ENCODE data around the gene C19orf47.
"Not testable (repeated sequence)": the region's sequence is repeated elsewhere in the genome, so short reads cannot be mapped to it uniquely, and the experiment has no call there.

Gene C19orf47

DNA sequence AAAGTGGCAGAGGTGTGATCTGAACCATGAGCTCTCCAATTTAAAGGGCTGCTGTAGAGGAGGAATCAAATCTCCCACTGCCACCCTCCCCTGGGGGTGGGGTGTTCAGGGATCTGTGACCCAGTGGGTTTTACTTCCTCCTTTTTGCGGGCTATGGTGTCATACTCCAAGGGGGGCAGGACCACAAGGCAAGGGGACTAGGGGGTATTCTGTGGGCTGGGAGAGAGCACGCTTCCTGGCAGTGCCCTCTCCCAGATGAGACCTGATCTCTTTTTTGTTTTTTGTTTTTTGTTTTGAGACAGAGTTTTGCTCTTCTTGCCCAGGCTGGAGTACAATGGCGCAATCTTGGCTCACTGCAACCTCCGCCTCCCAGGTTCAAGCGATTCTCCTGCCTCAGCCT, 10.6 kb upstream of the C19orf47 start:
- in situ Hi-C loops (cut with HindIII; ENCODE audit: low pct_ligation_motif_present, low pct_unique_long_range_greater_than_20kb, low sequenced_read_pairs) = no loop called here
- DNase-seq = no peak

GRCh38 chr19:40357640-40358039, 9.4 kb upstream of the C19orf47 start:
- no peak for DNase-seq
- in situ Hi-C loops (cut with HindIII; ENCODE audit: low pct_ligation_motif_present, low pct_unique_long_range_greater_than_20kb, low sequenced_read_pairs) = no loop called here

GRCh38 chr19:40356681-40357595, 8.7 kb upstream of the C19orf47 start:
- in situ Hi-C loops (cut with HindIII; ENCODE audit: low pct_ligation_motif_present, low pct_unique_long_range_greater_than_20kb, low sequenced_read_pairs) = no loop called here
- DNase-seq = no peak

DNA sequence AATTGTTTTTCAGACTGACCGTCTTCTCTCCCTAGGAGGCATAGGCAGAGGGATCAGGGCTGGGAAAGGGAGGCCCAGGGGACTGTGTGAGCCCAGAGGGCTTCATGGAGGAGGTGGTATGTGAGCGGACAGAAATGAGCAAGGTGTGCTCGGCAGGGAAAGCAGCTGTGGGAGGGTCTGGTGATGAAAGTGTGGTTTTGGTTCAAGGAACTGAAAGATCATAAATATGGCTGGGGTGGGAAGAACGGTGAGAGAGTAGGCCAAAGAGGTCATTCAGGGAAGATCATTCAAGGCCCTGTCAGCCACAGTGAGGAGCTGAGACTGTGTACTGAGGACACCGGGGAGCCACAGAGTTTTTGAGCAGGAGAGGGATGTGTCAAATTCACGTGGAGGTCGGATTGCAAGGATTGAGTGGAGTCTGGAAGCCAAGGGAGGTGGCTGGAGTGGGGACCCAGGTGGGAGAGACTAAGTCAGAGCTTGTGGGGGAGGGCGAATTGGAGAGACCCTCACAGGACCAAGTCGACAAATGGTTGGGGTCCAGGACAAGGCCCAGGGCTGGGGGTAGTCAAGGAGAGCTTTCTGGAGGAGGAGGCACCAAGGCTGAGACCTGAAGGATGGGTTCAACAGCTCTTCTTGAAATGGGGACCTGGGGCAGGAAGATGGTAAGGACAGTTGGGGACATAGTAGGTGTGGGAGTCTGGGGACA, 7.9 kb upstream of the C19orf47 start:
- in situ Hi-C loops (cut with HindIII; ENCODE audit: low pct_ligation_motif_present, low pct_unique_long_range_greater_than_20kb, low sequenced_read_pairs) = no loop called here
- DNase-seq = no peak

GRCh38 chr19:40348961-40349507, 837 bp upstream of the C19orf47 start:
- peak; percentile 11 for DNase-seq
- in situ Hi-C loops (cut with HindIII; ENCODE audit: low pct_ligation_motif_present, low pct_unique_long_range_greater_than_20kb, low sequenced_read_pairs) = no loop called here

DNA sequence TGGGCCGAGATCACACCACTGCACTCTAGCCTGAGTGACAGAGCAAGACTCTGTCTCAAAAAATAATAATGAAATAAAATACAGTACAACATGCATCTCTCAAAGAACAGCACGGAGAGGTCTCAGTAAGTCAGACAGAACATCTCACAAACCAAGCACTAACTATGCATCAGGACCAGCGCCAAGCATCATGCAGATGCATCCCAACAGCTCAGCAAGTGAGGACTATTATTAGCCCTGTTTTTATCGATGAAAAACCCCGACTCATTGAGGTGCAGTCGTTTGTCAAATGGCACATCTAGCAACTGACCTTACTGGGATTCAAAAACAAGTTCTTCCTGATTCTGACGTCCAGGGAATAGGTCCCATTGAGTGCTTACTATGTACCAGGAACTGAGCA, 3.8 kb downstream of the C19orf47 start:
- no peak for DNase-seq
- in situ Hi-C loops (cut with HindIII; ENCODE audit: low pct_ligation_motif_present, low pct_unique_long_range_greater_than_20kb, low sequenced_read_pairs) = no loop called here

- in situ Hi-C loops (cut with HindIII; ENCODE audit: low pct_ligation_motif_present, low pct_unique_long_range_greater_than_20kb, low sequenced_read_pairs) = no loop called here
- no peak for DNase-seq
Observed at GRCh38 chr19:40342644-40343311, 5.4 kb downstream of the C19orf47 start.

- in situ Hi-C loops (cut with HindIII; ENCODE audit: low pct_ligation_motif_present, low pct_unique_long_range_greater_than_20kb, low sequenced_read_pairs) = no loop called here
Observed at GRCh38 chr19:40341601-40342482, 6.4 kb downstream of the C19orf47 start.

GRCh38 chr19:40339018-40339728, 9.0 kb downstream of the C19orf47 start:
- no peak for DNase-seq
- in situ Hi-C loops (cut with HindIII; ENCODE audit: low pct_ligation_motif_present, low pct_unique_long_range_greater_than_20kb, low sequenced_read_pairs) = no loop called here

More at GRCh38 chr19:40341601-40342482, 6.4 kb downstream of the C19orf47 start:
- no peak for DNase-seq

- DNase-seq = no peak
- in situ Hi-C loops (cut with HindIII; ENCODE audit: low pct_ligation_motif_present, low pct_unique_long_range_greater_than_20kb, low sequenced_read_pairs) = no loop called here
Observed at GRCh38 chr19:40337594-40337993, 10.6 kb downstream of the C19orf47 start.

DNA sequence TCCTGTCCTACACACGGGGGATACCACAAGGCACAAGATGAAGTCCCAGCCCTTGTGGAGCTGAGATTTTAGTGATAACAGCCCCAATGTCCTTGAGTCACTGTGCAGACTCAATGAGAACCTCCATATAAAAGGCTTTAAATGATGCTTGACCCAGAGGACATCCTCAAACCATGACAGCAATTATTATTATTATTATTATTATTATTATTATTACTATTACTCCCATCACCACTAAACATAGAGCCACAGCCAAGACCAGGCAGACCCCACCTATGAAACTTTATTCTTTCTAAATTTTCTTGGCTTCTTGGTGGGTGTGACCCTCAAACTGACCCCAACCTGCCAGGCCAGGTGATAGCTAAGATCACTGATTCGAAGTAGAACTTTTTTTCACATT, 11.1 kb downstream of the C19orf47 start:
- in situ Hi-C loops (cut with HindIII; ENCODE audit: low pct_ligation_motif_present, low pct_unique_long_range_greater_than_20kb, low sequenced_read_pairs) = no loop called here
- DNase-seq = no peak

GRCh38 chr19:40336601-40336900, 11.6 kb downstream of the C19orf47 start:
- in situ Hi-C loops (cut with HindIII; ENCODE audit: low pct_ligation_motif_present, low pct_unique_long_range_greater_than_20kb, low sequenced_read_pairs) = no loop called here

GRCh38 chr19:40335855-40336600, 12.2 kb downstream of the C19orf47 start:
- no peak for DNase-seq
- in situ Hi-C loops (cut with HindIII; ENCODE audit: low pct_ligation_motif_present, low pct_unique_long_range_greater_than_20kb, low sequenced_read_pairs) = no loop called here

More at GRCh38 chr19:40336601-40336900, 11.6 kb downstream of the C19orf47 start:
- no peak for DNase-seq

GRCh38 chr19:40335101-40335500, 13.1 kb downstream of the C19orf47 start:
- in situ Hi-C loops (cut with HindIII; ENCODE audit: low pct_ligation_motif_present, low pct_unique_long_range_greater_than_20kb, low sequenced_read_pairs) = no loop called here
- DNase-seq = no peak

DNA sequence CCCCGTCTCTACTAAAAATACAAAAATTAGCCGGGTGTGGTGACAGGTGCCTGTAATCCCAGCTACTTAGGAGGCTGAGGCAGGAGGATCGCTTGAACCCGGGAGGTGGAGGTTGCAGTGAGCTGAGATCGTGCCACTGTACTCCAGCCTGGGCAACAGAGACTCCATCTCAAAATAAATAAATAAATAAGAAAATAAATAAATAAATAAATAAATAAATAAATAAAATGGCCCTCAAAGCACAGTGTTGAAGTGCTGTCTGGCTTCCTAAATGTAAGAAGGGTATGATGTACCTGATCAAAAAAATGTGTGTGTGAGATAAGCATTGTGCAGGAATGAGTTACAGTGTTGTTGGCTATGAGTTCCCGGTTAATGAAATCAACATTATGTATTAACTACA, 15.1 kb downstream of the C19orf47 start:
- DNase-seq; in situ Hi-C loops (cut with HindIII; ENCODE audit: low pct_ligation_motif_present, low pct_unique_long_range_greater_than_20kb, low sequenced_read_pairs): not testable (repeated sequence)

- in situ Hi-C loops (cut with HindIII; ENCODE audit: low pct_ligation_motif_present, low pct_unique_long_range_greater_than_20kb, low sequenced_read_pairs) = no loop called here
- DNase-seq = no peak
Observed at GRCh38 chr19:40332669-40333068, 15.5 kb downstream of the C19orf47 start.

DNA sequence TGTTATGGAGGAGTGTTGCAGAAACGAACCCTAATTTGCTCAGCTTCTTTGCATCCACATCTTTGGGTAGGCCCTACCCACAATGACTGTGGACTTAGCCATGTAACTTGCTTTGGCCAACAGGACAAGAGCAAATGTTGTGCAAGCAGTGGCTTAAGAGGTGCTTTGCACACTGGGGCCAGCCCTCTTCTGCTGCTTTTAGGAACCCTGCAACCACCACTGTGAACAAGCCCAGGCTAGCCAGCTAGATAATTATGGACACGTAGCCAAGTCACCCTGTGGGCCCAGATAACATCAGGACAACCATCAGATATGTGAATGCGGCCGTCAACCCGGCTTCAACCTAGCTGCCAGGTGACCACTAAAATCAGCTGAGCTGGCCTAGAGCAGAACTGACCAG, 17.1 kb downstream of the C19orf47 start:
- in situ Hi-C loops (cut with HindIII; ENCODE audit: low pct_ligation_motif_present, low pct_unique_long_range_greater_than_20kb, low sequenced_read_pairs) = no loop called here

More for the DNA sequence above, 17.1 kb downstream of the C19orf47 start:
- no peak for DNase-seq

All from ACHN (cell line).